RWPE2 (cell line): ENCODE results near the gene HIVEP2.

ENCODE experiments used
- ATAC-seq: fragments of 200-7000 bp; cut with Tn5 transposase; 3 replicates; pipeline ENCODE4 v1.9.1; 2021; ENCODE audit warnings: low read depth
- DNase-seq: peaks from one replicate; pipeline ENCODE4 v3.0.0-alpha.2; 2020; ENCODE audit warnings: low spot score
- H3K27ac ChIP-seq: fragments of 450-650 bp; 2 replicates; pipeline ENCODE4 v1.5.1; 2017; ENCODE audit warnings: mild to moderate bottlenecking; ENCODE audit not compliant: poor library complexity, severe bottlenecking
- H3K27me3 ChIP-seq: fragments of 250-450 bp; sonication (Bioruptor Pico); 2 replicates; pipeline ENCODE4 v1.5.1; 2021; ENCODE audit warnings: mild to moderate bottlenecking, moderate library complexity; ENCODE audit not compliant: insufficient read depth, poor library complexity, severe bottlenecking
- H3K36me3 ChIP-seq: fragments of 250-450 bp; sonication (Bioruptor Pico); 2 replicates; pipeline ENCODE4 v1.5.1; 2020; ENCODE audit warnings: low read depth, mild to moderate bottlenecking, moderate library complexity
- H3K4me1 ChIP-seq: fragments of 250-450 bp; sonication (Bioruptor Pico); 2 replicates; pipeline ENCODE4 v1.5.1; 2021; ENCODE audit warnings: mild to moderate bottlenecking, moderate library complexity; ENCODE audit not compliant: insufficient read depth, poor library complexity, severe bottlenecking
- H3K4me3 ChIP-seq: fragments of 250-450 bp; sonication (Bioruptor Pico); 2 replicates; pipeline ENCODE4 v1.5.1; 2021; ENCODE audit warnings: mild to moderate bottlenecking, moderate library complexity; ENCODE audit not compliant: severe bottlenecking
- H3K9me3 ChIP-seq: fragments of 250-450 bp; sonication (Bioruptor Pico); 2 replicates; pipeline ENCODE4 v1.5.1; 2021; ENCODE audit warnings: mild to moderate bottlenecking, moderate library complexity; ENCODE audit not compliant: severe bottlenecking
- CTCF ChIP-seq: fragments of 450-650 bp; IDR thresholded peaks from one replicate; pipeline ENCODE4 v1.5.1; 2017; ENCODE audit warnings: mild to moderate bottlenecking, moderate library complexity; ENCODE audit not compliant: poor library complexity, severe bottlenecking

HIVEP2 gene

GRCh38 chr6:142903812-142904211 is 41.2 kb downstream of the HIVEP2 start:
- Histone ChIP-seq H3K27ac (peak overlapping the region; percentile 90), H3K36me3 (peaks cover 13% of the 10 kb centered on the region), H3K4me3 (no peak overlapping the region), H3K27me3 (no peaks in the 10 kb centered on the region), H3K4me1 (peaks cover 39% of the 10 kb centered on the region), H3K9me3 (no peaks in the 10 kb centered on the region)
- ATAC-seq (peak; percentile 30; the same call in 1 of the 3 replicates), DNase-seq (no peak)
- TF ChIP-seq CTCF, result no peak

DNA sequence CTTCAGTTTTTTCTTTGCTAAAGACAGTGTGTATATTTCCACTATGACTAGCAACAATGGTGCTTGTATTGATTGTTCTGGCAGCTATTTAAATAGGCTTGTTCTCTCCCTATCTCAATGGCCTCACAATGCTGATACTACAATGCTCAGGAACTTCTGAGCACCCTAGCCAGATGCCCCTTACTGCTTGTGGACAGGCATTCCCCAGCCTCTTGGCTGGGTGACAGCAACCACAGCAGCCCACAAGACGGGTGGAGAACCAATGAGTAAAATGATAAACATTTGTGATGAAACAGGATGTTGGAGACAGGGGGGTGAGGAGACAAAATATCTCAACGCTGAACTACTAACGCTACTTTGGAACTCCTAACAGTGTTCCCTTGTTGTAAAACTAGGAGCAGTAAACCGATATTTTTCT is 42.3 kb downstream of the HIVEP2 start:
- Histone ChIP-seq H3K9me3 (no peaks in the 10 kb centered on the region), H3K27me3 (no peaks in the 10 kb centered on the region), H3K27ac (peak overlapping the region; percentile 90), H3K4me3 (no peak overlapping the region), H3K4me1 (peaks cover 39% of the 10 kb centered on the region), H3K36me3 (peaks cover 13% of the 10 kb centered on the region)
- TF ChIP-seq CTCF, result no peak
- DNase-seq (peak; percentile 88), ATAC-seq (peak; percentile 97)

- Histone ChIP-seq H3K36me3 (peaks cover 10% of the 10 kb centered on the region), H3K27ac (peak overlapping the region; percentile 90), H3K4me1 (peaks cover 37% of the 10 kb centered on the region), H3K9me3 (no peaks in the 10 kb centered on the region), H3K27me3 (no peaks in the 10 kb centered on the region), H3K4me3 (no peak overlapping the region)
- ATAC-seq (no peak), DNase-seq (no peak)
- no peak for TF ChIP-seq CTCF
Measured at GRCh38 chr6:142901611-142902010, 43.4 kb downstream of the HIVEP2 start.

- H3K9me3 ChIP-seq, result no peaks in the 10 kb centered on the region
- TF ChIP-seq CTCF, result no peak
- H3K36me3 ChIP-seq, result peaks cover 8% of the 10 kb centered on the region
- H3K4me3 ChIP-seq, result no peak overlapping the region
- no peak for DNase-seq
- no peak overlapping the region for H3K27ac ChIP-seq
- ATAC-seq, result no peak
- H3K27me3 ChIP-seq, result no peaks in the 10 kb centered on the region
- H3K4me1 ChIP-seq, result peaks cover 32% of the 10 kb centered on the region
Measured at GRCh38 chr6:142900227-142900971, 44.6 kb downstream of the HIVEP2 start.
